ENCODE data around the gene FEN1.

DNA sequence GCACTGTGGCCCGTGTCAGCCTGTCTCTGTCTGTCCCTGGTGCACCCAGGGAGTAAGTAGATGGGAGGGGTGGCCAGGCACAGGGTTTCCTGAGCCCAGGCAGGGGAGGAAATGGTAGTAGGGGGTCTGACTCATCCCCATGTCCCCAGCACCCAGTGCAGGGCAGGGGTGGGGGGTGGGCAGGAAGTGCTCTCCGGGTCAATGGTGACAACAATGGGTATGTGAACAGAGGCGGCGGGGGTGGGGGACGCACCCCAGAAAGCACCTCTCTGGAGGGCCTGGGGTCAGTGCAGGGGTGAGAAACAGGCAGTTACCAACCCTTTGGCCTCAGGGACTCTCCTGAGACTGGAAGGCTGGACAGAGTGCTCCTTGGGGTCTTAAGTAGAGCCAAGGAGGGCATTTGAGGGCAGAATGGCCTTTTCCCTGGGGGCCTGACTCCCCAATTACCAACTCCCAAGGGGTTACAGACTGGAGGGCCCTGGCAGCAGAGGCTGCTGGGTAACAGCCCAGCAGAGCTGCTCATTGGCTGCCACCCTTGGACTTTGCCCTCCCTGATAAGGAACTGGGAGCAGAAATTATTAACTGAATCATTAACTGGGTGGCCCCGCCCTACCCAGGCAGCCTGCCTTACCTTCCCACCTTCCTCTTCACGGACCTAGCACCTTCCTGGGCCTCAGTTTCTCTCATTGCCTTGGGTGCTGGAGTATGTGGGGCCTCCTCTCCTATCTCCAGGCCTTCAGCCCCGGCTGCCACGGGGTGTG is 36.1 kb upstream of the FEN1 start:
- TF ChIP-seq EZH2 (IDR thresholded peaks at IDR 0.05; ENCODE audit: borderline replicate concordance) = no peak
- TF ChIP-seq, protein P1, sequence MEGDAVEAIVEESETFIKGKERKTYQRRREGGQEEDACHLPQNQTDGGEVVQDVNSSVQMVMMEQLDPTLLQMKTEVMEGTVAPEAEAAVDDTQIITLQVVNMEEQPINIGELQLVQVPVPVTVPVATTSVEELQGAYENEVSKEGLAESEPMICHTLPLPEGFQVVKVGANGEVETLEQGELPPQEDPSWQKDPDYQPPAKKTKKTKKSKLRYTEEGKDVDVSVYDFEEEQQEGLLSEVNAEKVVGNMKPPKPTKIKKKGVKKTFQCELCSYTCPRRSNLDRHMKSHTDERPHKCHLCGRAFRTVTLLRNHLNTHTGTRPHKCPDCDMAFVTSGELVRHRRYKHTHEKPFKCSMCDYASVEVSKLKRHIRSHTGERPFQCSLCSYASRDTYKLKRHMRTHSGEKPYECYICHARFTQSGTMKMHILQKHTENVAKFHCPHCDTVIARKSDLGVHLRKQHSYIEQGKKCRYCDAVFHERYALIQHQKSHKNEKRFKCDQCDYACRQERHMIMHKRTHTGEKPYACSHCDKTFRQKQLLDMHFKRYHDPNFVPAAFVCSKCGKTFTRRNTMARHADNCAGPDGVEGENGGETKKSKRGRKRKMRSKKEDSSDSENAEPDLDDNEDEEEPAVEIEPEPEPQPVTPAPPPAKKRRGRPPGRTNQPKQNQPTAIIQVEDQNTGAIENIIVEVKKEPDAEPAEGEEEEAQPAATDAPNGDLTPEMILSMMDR (IDR thresholded peaks at IDR 0.05; ENCODE audit: poor library complexity) = no peak
